ENCODE measurements around the gene PHLPP1.

Gene PHLPP1

GRCh38 chr18:62720766-62721613, 5.6 kb downstream of the PHLPP1 start:
- no peak overlapping the region for H3K4me2 ChIP-seq (ENCODE audit: low read depth, low read length, poor library complexity, severe bottlenecking)
- no peak overlapping the region for H3K27ac ChIP-seq (ENCODE audit: low read depth, low read length)
- H3K36me3 ChIP-seq (ENCODE audit: low read length), result 0 out of 2 replicates have a peak, but pooled peaks cover 2% of the 10 kb centered on the region
- 0 out of 2 replicates have a peak, but pooled peaks cover 8% of the 10 kb centered on the region for H3F3A ChIP-seq (ENCODE audit: insufficient read depth)
- H3K27me3 ChIP-seq (ENCODE audit: low read length), result no peaks in the 10 kb centered on the region
- peaks cover 68% of the 10 kb centered on the region for H3K79me2 ChIP-seq (ENCODE audit: insufficient read depth, low read length)
- H3K9me3 ChIP-seq (ENCODE audit: insufficient read depth, low read length), result no peaks in the 10 kb centered on the region
- no peak for TF ChIP-seq CTCF (IDR thresholded peaks at IDR 0.05; ENCODE audit: insufficient read depth, low read length, poor library complexity, severe bottlenecking)
- no peak for TF ChIP-seq EZH2phosphoT487 (conservative IDR thresholded peaks at IDR 0.05; ENCODE audit: low read length)
- peaks cover 51% of the 10 kb centered on the region for H4K20me1 ChIP-seq (ENCODE audit: low read depth, low read length)
- H3K9me2 ChIP-seq (replicated peaks; ENCODE audit: insufficient read depth, low read length), result no peaks in the 10 kb centered on the region
- H3K4me3 ChIP-seq (ENCODE audit: insufficient read depth, low read length, poor library complexity, severe bottlenecking), result no peak overlapping the region
- H2AFZ ChIP-seq (ENCODE audit: low read depth, low read length, severe bottlenecking), result no peak overlapping the region
- H3K9ac ChIP-seq (ENCODE audit: low read length), result no peak overlapping the region

- H3K36me3 ChIP-seq (ENCODE audit: low read length), result 0 out of 2 replicates have a peak, but pooled peaks cover 2% of the 10 kb centered on the region
- H4K20me1 ChIP-seq (ENCODE audit: low read depth, low read length), result peaks cover 51% of the 10 kb centered on the region
- no peak for TF ChIP-seq CTCF (IDR thresholded peaks at IDR 0.05; ENCODE audit: insufficient read depth, low read length, poor library complexity, severe bottlenecking)
- no peak for TF ChIP-seq EZH2phosphoT487 (conservative IDR thresholded peaks at IDR 0.05; ENCODE audit: low read length)
- no peaks in the 10 kb centered on the region for H3K27me3 ChIP-seq (ENCODE audit: low read length)
- no peak overlapping the region for H3K9ac ChIP-seq (ENCODE audit: low read length)
- no peak overlapping the region for H3K4me2 ChIP-seq (ENCODE audit: low read depth, low read length, poor library complexity, severe bottlenecking)
- H3K27ac ChIP-seq (ENCODE audit: low read depth, low read length), result no peak overlapping the region
- H3K9me3 ChIP-seq (ENCODE audit: insufficient read depth, low read length), result no peaks in the 10 kb centered on the region
- 0 out of 2 replicates have a peak, but pooled peaks cover 8% of the 10 kb centered on the region for H3F3A ChIP-seq (ENCODE audit: insufficient read depth)
- H3K79me2 ChIP-seq (ENCODE audit: insufficient read depth, low read length), result peaks cover 68% of the 10 kb centered on the region
- H3K9me2 ChIP-seq (replicated peaks; ENCODE audit: insufficient read depth, low read length), result no peaks in the 10 kb centered on the region
- no peak overlapping the region for H2AFZ ChIP-seq (ENCODE audit: low read depth, low read length, severe bottlenecking)
- H3K4me3 ChIP-seq (ENCODE audit: insufficient read depth, low read length, poor library complexity, severe bottlenecking), result no peak overlapping the region
These were observed 6.8 kb downstream of the PHLPP1 start for GRCh38 chr18:62721839-62722795.

- TF ChIP-seq CTCF (IDR thresholded peaks at IDR 0.05; ENCODE audit: insufficient read depth, low read length, poor library complexity, severe bottlenecking) (no peak), EZH2phosphoT487 (conservative IDR thresholded peaks at IDR 0.05; ENCODE audit: low read length) (no peak)
- no peak overlapping the region for H3K27ac ChIP-seq (ENCODE audit: low read depth, low read length)
- no peak overlapping the region for H2AFZ ChIP-seq (ENCODE audit: low read depth, low read length, severe bottlenecking)
- H3F3A ChIP-seq (ENCODE audit: insufficient read depth), result no peaks in the 10 kb centered on the region
- peaks cover 61% of the 10 kb centered on the region for H3K79me2 ChIP-seq (ENCODE audit: insufficient read depth, low read length)
- no peak overlapping the region for H3K9ac ChIP-seq (ENCODE audit: low read length)
- H3K27me3 ChIP-seq (ENCODE audit: low read length), result no peaks in the 10 kb centered on the region
- no peak overlapping the region for H3K4me2 ChIP-seq (ENCODE audit: low read depth, low read length, poor library complexity, severe bottlenecking)
- H4K20me1 ChIP-seq (ENCODE audit: low read depth, low read length), result peaks cover 40% of the 10 kb centered on the region
- H3K36me3 ChIP-seq (ENCODE audit: low read length), result 0 out of 2 replicates have a peak, but pooled peaks cover 2% of the 10 kb centered on the region
- H3K4me3 ChIP-seq (ENCODE audit: insufficient read depth, low read length, poor library complexity, severe bottlenecking), result no peak overlapping the region
- H3K9me3 ChIP-seq (ENCODE audit: insufficient read depth, low read length), result no peaks in the 10 kb centered on the region
- no peaks in the 10 kb centered on the region for H3K9me2 ChIP-seq (replicated peaks; ENCODE audit: insufficient read depth, low read length)
These were observed 8.4 kb downstream of the PHLPP1 start for GRCh38 chr18:62723666-62724281.
